GM19023 (cell line): ENCODE measurements around the gene SORCS2.

Experiments used
- ATAC-seq: cut with Tn5 transposase; IDR thresholded peaks from one replicate; pipeline ENCODE4 v1.9.1; 2021; ENCODE audit warnings: mild to moderate bottlenecking, moderate library complexity; ENCODE audit not compliant: unreplicated experiment

Gene SORCS2

DNA sequence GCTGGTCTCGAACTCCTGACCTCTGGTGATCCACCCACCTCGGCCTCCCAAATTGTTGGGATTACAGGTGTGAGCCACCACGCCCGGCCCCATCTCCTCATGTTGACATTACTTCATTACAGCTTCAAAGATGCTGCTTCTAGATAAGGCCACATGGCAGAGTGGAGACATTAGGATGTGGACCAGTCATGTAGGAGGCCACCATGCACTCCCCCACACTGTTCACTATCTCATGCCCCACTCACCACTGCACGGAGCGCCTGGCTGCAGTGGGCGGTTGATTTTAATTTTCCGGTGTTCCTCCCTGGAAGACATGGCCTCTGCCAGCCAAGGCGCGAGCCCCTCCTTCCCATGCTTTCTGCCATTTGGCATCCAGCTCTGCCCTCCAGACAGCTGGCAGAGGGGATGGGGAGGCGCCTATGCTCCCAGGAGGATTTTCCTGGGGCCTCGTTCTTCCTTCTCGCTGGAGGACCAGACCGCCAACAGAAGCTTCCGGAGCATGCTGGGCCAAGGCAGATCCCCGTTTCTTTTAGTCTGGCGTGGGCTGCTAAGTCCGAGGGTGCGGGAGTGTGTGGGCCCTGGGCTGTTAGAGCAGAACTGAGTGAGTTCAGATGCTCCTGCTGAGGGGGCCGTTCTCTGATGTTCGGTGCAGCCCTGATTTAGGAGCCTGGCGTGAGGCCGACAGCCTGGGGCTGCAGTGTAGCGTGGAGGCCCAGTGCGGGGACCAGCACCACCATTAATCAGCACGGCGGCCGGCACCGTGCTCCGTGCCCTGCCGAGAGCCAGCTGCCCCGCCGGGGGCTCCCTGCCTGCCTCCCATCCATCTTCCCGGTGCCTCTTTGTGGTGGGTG, 93.1 kb downstream of the SORCS2 start:
- no peak for ATAC-seq

- ATAC-seq, result no peak
Observed at GRCh38 chr4:7286170-7286569, 93.8 kb downstream of the SORCS2 start.

GRCh38 chr4:7286798-7287197, 94.5 kb downstream of the SORCS2 start:
- no peak for ATAC-seq

DNA sequence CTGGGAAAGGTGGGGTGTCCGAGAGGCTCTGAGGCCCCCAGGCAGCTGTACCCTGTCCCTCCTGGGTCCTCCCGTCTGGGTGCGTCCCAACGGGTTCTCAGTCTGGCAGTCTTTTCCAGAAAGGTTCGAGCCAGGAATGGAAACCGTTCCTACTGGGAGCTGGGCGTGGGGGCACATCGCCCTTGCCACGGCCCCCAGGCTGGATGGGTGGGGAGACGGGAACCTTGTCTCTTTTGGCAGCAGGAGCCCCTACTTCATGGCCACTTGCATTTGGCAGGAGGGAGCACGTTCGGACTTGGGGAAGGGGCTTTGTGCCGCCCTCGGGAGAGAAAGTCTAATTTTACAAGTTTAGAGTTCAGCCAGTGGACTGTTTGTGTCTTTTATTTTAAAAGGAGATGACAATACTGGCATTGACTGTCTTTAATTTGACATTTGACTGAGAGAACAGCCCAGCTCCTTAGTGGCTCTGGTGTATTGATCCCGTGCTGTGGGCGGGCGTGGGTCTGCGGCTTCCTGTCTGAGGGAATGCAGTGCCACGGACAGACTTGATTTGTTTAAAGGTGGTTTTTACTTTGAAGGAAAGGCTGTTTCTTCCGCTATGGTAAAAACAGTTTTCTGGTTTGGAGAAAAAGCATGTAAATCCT, 95.1 kb downstream of the SORCS2 start:
- ATAC-seq, result no peak

GRCh38 chr4:7287918-7288280, 95.6 kb downstream of the SORCS2 start:
- ATAC-seq, result no peak

- ATAC-seq, result no peak
Observed at GRCh38 chr4:7288751-7289523, 96.6 kb downstream of the SORCS2 start.

- ATAC-seq, result no peak
Observed at GRCh38 chr4:7289589-7289988, 97.3 kb downstream of the SORCS2 start.

DNA sequence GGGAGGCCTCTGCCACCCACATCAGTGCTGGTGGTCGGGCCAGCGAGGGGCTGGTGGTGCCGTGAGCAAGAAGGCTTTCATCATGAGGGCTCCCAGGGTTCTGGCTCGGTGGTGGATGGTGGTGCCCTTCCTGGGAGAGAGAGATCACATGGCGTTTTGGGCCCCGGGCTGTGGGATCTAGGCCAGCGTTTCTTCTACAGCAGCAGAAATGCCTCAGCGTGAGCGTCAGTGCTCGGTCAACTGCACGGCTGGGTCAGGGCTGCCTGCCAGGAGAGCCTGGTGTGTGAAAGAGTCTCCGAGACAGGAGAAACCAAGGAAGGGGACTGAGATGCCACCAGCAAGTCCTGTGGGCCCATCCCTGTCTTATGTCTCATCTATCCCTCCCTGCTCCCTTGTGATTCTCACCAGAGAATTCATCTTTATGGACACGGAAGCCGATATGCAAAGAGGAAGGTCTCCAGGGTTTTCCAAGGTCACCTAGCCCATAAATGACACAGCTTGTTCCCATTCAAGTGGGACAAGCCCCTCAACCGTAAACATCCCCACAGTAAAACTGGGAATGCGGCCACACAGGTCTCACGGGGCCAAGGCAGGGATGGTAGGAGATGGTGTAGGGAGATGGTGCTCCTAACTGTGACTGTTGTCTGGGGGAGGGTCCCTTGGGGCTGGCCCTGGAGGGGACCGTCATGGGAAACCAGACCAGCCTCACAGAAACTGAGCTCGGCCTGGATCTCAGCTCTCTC, 99.2 kb downstream of the SORCS2 start:
- ATAC-seq, result no peak

GRCh38 chr4:7293703-7294102, 101.4 kb downstream of the SORCS2 start:
- ATAC-seq, result no peak

DNA sequence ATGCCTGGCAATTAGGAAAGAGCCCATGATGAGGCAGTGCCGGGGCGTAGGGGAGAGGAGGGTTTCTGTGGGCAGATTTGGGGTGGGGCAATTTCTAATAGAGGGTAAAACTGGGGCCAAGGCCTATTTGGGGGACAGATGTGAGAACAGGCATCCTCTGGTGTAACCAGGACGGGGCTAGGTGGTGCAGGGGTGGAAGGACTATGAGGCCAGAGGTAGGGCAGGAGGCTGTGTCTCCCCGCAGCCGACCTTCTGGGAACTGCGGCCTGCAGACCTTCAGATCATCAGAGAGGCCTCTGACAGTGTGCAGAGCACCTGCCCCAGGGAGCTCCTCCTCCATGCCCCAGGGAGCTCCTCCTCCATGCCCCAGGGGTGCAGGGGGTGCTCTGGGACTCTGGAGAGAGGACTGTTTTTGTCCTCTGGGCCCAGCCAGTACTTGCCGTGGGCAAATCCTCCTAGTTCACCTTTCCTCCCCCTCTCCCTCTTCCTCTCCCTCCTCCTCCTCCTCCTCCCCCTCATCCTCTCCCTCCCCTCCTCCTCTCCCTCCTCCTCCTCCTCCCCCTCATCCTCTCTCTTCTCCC, 101.9 kb downstream of the SORCS2 start:
- no peak for ATAC-seq

DNA sequence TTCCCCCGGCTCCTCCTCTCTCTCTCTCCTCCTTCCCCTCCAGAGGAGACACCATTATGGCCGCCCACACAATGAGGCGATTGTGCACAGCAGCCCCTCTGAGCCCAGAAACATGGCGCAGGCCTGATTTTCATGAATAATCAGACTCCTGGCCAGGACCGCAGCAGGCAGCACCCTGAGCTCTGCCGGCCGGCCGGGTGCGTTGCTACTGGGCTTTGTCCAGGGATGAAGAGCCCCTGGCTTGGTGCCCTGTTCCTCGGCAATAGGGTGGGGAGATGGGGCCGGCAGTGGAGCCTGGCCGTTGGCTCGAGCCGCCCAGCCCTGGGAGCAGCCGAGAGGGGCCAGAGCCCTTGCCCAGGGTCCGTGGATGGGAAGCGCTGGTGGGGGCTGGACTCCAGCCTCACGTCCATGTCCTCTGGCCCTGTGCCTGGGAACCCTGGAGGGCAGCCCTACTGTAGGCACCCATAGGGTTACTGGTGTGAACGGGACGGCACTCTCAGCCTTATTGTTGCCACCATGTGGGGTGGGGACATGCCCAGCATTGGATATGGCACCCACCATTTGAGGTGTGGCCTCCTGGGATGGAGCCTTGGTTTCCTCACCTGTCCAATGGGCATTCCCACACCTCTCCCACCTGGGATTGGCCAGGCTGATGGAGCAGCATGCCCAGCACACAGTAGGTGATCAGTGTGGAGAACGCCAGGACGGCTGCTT, 103.0 kb downstream of the SORCS2 start:
- ATAC-seq, result no peak

GRCh38 chr4:7295911-7296660, 103.7 kb downstream of the SORCS2 start:
- no peak for ATAC-seq

GRCh38 chr4:7296661-7297335, 104.5 kb downstream of the SORCS2 start:
- no peak for ATAC-seq

DNA sequence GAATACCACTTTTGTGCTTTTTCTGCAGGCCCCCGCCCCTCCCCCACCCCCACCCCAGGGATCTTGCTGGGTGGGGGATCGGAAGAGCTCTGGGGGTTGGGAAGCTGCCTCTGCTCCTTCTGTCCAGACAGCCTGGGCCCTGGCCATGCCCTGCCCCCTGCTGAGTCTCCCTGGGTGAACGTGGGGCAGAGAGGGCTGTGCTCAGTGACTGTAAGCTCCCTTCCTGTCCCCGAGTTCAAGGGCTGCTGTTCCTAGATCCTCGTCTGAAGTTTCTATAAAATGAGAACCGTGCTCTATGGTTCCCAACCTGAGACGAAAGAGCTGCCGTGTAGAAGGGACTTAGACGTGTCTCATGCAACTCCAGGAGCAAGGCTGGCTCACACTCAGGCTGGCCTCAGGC, 105.0 kb downstream of the SORCS2 start:
- ATAC-seq, result no peak

- no peak for ATAC-seq
Observed at GRCh38 chr4:7297881-7298280, 105.5 kb downstream of the SORCS2 start.

- ATAC-seq, result no peak
Observed at GRCh38 chr4:7298619-7299009, 106.3 kb downstream of the SORCS2 start.

GRCh38 chr4:7299010-7299907, 106.9 kb downstream of the SORCS2 start:
- ATAC-seq, result no peak
